GM23248 (cell line): ENCODE results near the gene INKA1.

Experiments used
- EZH2 ChIP-seq: fragments of 200-600 bp; sonication (generic); IDR thresholded peaks from 2 replicates; pipeline ENCODE4 v1.6.1; 2018; ENCODE audit warnings: antibody characterized with exemption, mild to moderate bottlenecking; ENCODE audit not compliant: insufficient read depth, poor library complexity, severe bottlenecking
- EZH2phosphoT487 ChIP-seq: fragments of 200-600 bp; sonication (generic); IDR thresholded peaks from 2 replicates; pipeline ENCODE4 v1.6.1; 2018; ENCODE audit warnings: antibody characterized with exemption, moderate library complexity, mild to moderate bottlenecking, low read depth; ENCODE audit not compliant: insufficient read depth

- no peak for TF ChIP-seq EZH2phosphoT487
- TF ChIP-seq EZH2 = no peak
Measured at GRCh38 chr3:49801160-49801559, 1.9 kb upstream of the INKA1 start.
